ENCODE data around the gene PNRC1.
"Not testable (repeated sequence)": the region's sequence is repeated elsewhere in the genome, so short reads cannot be mapped to it uniquely, and the experiment has no call there.

PNRC1 gene

GRCh38 chr6:89080281-89081128 lies at the start of gene PNRC1:
PNRC1 (plus strand) TSS chr6:89080751; CDS start chr6:89080895, 144 bp downstream.
- peak within 1 kb of the TSS; percentile 95 to 98 for H3K4me3 ChIP-seq (ENCODE audit: low read length in 2 of 2)
- peaks cover 0 to 10% of the 10 kb centered on the region in 2 donors for H3K4me1 ChIP-seq (ENCODE audit: control insufficient read depth in 2 of 2, insufficient read depth in 2 of 2, low read length in 2 of 2)
- no peaks in the 10 kb centered on the region for H3K27me3 ChIP-seq (ENCODE audit: control insufficient read depth in 2 of 2, insufficient read depth in 2 of 2, low read length in 2 of 2)

GRCh38 chr6:89032599-89032998 lies 48.0 kb upstream of the PNRC1 start:
- Histone ChIP-seq H3K27ac (ENCODE audit: low read depth in 2 of 2, low read length in 2 of 2) (no peak overlapping the region), H3K27me3 (ENCODE audit: control insufficient read depth in 2 of 2, insufficient read depth in 2 of 2, low read length in 2 of 2) (no peaks in the 10 kb centered on the region), H3K9ac (ENCODE audit: low read depth in 1 of 2, low read length in 2 of 2) (no peak overlapping the region), H3K4me3 (ENCODE audit: low read length in 2 of 2) (no peak overlapping the region), H3K36me3 (ENCODE audit: control insufficient read depth in 2 of 2, insufficient read depth in 2 of 2, low read length in 2 of 2) (no peaks in the 10 kb centered on the region), H3K9me3 (ENCODE audit: control insufficient read depth in 2 of 2, low read length in 2 of 2) (no peaks in the 10 kb centered on the region), H3K4me1 (ENCODE audit: control insufficient read depth in 2 of 2, insufficient read depth in 2 of 2, low read length in 2 of 2) (peaks cover 9 to 18% of the 10 kb centered on the region in 2 donors)

More at GRCh38 chr6:89080281-89081128, at the start of gene PNRC1:
- Histone ChIP-seq H3K36me3 (ENCODE audit: control insufficient read depth in 2 of 2, insufficient read depth in 2 of 2, low read length in 2 of 2) (peaks cover 16% of the 10 kb centered on the region in 2 donors), H3K27ac (ENCODE audit: low read depth in 2 of 2, low read length in 2 of 2) (peak within 1 kb of the TSS; percentile 100), H3K9ac (ENCODE audit: low read depth in 1 of 2, low read length in 2 of 2) (peak within 1 kb of the TSS; percentile 99 to 100), H3K9me3 (ENCODE audit: control insufficient read depth in 2 of 2, low read length in 2 of 2) (no peaks in the 10 kb centered on the region)

- H3K27me3 ChIP-seq (ENCODE audit: control insufficient read depth in 2 of 2, insufficient read depth in 2 of 2, low read length in 2 of 2): no peaks in the 10 kb centered on the region
- H3K9me3 ChIP-seq (ENCODE audit: control insufficient read depth in 2 of 2, low read length in 2 of 2): no peaks in the 10 kb centered on the region
- no peak overlapping the region for H3K27ac ChIP-seq (ENCODE audit: low read depth in 2 of 2, low read length in 2 of 2)
- H3K4me1 ChIP-seq (ENCODE audit: control insufficient read depth in 2 of 2, insufficient read depth in 2 of 2, low read length in 2 of 2): peaks cover 9 to 18% of the 10 kb centered on the region in 2 donors
- no peak overlapping the region for H3K9ac ChIP-seq (ENCODE audit: low read depth in 1 of 2, low read length in 2 of 2)
- H3K4me3 ChIP-seq (ENCODE audit: low read length in 2 of 2): no peak overlapping the region
- no peaks in the 10 kb centered on the region for H3K36me3 ChIP-seq (ENCODE audit: control insufficient read depth in 2 of 2, insufficient read depth in 2 of 2, low read length in 2 of 2)
Observed at GRCh38 chr6:89033461-89033860, 47.1 kb upstream of the PNRC1 start.

DNA sequence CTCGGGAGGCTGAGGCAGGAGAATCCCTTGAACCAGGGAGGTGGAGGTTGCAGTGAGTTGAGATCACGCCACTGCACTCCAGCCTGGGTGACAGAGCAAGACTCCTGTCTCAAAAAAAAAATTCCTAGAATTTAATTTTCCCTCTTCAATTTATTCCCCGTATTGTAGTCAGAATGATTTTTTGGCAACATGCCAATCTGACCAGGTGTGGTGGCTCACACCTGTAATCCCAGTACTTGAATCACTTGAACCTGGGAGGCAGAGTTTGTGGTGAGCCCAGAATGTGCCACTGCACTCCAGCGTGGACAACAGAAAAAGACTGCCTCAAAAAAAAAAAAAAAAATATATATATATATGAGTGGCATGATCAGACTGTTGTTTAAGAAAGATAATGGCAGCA lies 46.4 kb upstream of the PNRC1 start:
- Histone ChIP-seq H3K27ac (ENCODE audit: low read depth in 2 of 2, low read length in 2 of 2) (peak overlapping the region in 1 of 2 donors; percentile 83), H3K4me1 (ENCODE audit: control insufficient read depth in 2 of 2, insufficient read depth in 2 of 2, low read length in 2 of 2) (peaks cover 9 to 18% of the 10 kb centered on the region in 2 donors)
- not testable (repeated sequence) for H3K9ac ChIP-seq (ENCODE audit: low read depth in 1 of 2, low read length in 2 of 2); H3K4me3 ChIP-seq (ENCODE audit: low read length in 2 of 2); H3K9me3 ChIP-seq (ENCODE audit: control insufficient read depth in 2 of 2, low read length in 2 of 2); H3K36me3 ChIP-seq (ENCODE audit: control insufficient read depth in 2 of 2, insufficient read depth in 2 of 2, low read length in 2 of 2); H3K27me3 ChIP-seq (ENCODE audit: control insufficient read depth in 2 of 2, insufficient read depth in 2 of 2, low read length in 2 of 2)

DNA sequence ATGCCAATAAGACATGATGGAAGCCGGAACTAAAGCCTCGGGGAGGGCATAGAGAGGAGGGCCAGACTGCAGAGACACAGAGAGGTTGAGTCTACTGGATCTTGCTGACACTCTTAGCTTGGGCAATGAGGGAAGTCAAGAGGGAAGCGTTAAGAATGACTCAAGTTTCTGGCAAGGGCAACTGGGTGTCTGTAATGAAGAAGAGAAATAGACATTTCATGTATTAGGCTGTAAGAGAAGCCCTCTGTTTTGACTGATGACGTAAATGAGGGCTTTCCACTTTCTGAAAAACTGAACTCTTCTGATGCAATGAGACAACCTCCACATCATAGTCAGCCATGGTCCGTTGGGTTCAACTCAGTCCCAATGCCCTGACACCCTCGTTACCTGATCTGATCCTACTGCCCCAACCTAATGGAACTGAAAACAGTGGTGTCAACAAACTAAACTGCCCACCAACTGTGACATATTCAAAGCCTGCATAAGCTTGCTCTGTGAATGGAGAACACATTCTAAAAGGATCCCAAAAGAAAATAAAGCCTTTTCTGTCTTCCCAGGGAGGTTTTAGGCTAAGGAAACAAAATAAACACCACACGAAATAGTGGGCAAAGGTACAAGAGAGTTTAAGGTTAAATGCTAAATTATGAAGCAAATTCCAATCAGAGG lies 45.8 kb upstream of the PNRC1 start:
- peak overlapping the region in 1 of 2 donors; percentile 60 for H3K4me3 ChIP-seq (ENCODE audit: low read length in 2 of 2)
- peaks cover 9 to 18% of the 10 kb centered on the region in 2 donors for H3K4me1 ChIP-seq (ENCODE audit: control insufficient read depth in 2 of 2, insufficient read depth in 2 of 2, low read length in 2 of 2)
- peak overlapping the region in 1 of 2 donors; percentile 61 for H3K9ac ChIP-seq (ENCODE audit: low read depth in 1 of 2, low read length in 2 of 2)
- H3K27ac ChIP-seq (ENCODE audit: low read depth in 2 of 2, low read length in 2 of 2): peak overlapping the region; percentile 83 to 87
- H3K27me3 ChIP-seq (ENCODE audit: control insufficient read depth in 2 of 2, insufficient read depth in 2 of 2, low read length in 2 of 2): no peaks in the 10 kb centered on the region
- no peaks in the 10 kb centered on the region for H3K9me3 ChIP-seq (ENCODE audit: control insufficient read depth in 2 of 2, low read length in 2 of 2)
- no peaks in the 10 kb centered on the region for H3K36me3 ChIP-seq (ENCODE audit: control insufficient read depth in 2 of 2, insufficient read depth in 2 of 2, low read length in 2 of 2)

DNA sequence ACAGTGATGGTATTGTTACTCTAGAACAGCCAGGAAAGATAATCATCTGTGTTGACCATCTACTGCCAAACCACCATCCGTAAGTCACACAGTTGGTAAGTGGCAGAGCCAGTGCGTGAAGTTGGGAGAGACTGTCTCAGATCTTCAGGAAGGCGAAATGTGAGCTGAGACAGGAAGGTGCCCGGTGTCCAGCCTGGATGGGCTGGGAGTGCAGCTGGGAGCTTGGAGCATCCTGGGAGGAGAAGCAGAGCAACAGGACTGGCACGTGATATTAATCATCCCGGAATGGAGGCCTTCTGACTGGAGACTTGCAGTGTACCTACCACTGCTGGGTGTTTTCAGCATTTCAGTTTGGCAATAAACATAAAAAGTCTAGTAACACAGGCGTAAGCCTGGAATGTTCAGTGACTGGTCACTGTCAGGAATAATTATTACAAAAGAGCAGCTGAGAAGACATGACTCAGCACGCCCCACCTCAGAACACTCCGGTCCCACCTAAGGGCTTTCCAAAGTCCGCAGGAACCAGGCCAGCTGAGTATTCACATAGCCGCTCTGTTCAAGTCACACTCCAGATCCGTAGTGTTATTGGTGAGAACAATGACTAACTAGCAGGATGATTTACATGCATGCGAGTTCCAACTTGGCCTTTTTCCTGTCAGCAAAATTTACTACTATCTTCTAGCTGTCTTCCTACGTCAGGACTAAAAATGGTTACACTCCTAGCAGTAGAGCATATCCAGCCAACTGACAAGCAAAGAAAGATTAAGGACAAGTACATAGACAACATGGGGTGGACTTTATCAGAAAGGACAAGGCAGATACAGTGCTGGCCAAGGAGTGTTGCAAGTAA lies 45.1 kb upstream of the PNRC1 start:
- Histone ChIP-seq H3K27me3 (ENCODE audit: control insufficient read depth in 2 of 2, insufficient read depth in 2 of 2, low read length in 2 of 2) (no peaks in the 10 kb centered on the region), H3K9me3 (ENCODE audit: control insufficient read depth in 2 of 2, low read length in 2 of 2) (no peaks in the 10 kb centered on the region), H3K4me3 (ENCODE audit: low read length in 2 of 2) (peak overlapping the region; percentile 22 to 60), H3K4me1 (ENCODE audit: control insufficient read depth in 2 of 2, insufficient read depth in 2 of 2, low read length in 2 of 2) (peaks cover 9 to 18% of the 10 kb centered on the region in 2 donors), H3K9ac (ENCODE audit: low read depth in 1 of 2, low read length in 2 of 2) (peak overlapping the region in 1 of 2 donors; percentile 61), H3K27ac (ENCODE audit: low read depth in 2 of 2, low read length in 2 of 2) (peak overlapping the region; percentile 83 to 87), H3K36me3 (ENCODE audit: control insufficient read depth in 2 of 2, insufficient read depth in 2 of 2, low read length in 2 of 2) (no peaks in the 10 kb centered on the region)

DNA sequence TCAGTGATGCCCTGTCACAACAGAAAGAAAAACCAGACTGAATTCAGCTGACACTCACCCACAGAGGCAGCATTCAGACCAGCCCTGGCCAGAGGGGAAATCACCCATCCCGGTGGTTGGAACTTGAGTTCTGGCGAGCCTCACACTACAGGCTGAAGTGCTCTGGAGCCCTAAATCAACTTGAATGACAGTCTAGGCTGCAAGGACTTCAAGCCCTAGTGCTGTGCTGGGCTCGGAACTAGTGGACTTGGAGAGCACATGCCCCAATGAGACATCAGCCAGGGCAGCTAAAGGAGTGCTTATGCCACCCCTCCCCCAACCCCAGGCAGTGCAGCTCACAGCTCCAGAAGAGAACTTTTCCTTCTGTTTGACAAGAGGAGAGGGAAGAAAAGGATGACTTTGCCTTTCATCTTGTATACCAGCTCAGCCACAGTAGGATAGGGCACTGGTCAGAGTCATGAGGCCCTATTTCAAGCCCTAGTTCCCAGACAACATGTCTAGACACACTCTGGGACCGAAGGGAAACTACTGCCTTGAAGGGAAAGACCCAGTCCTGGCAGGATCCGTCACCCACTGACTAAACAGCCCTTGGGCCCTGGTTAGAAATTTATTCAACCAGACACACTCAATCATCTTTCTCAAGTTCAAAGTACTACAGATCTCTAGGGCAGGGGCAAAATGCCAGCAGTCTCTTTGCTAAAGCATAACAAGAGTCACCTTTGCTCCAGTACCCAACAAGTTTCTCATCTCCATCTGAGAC lies 43.2 kb upstream of the PNRC1 start:
- no peaks in the 10 kb centered on the region for H3K36me3 ChIP-seq (ENCODE audit: control insufficient read depth in 2 of 2, insufficient read depth in 2 of 2, low read length in 2 of 2)
- no peak overlapping the region for H3K27ac ChIP-seq (ENCODE audit: low read depth in 2 of 2, low read length in 2 of 2)
- no peak overlapping the region for H3K9ac ChIP-seq (ENCODE audit: low read depth in 1 of 2, low read length in 2 of 2)
- no peaks in the 10 kb centered on the region for H3K9me3 ChIP-seq (ENCODE audit: control insufficient read depth in 2 of 2, low read length in 2 of 2)
- H3K4me3 ChIP-seq (ENCODE audit: low read length in 2 of 2): no peak overlapping the region
- H3K4me1 ChIP-seq (ENCODE audit: control insufficient read depth in 2 of 2, insufficient read depth in 2 of 2, low read length in 2 of 2): peaks cover 9 to 18% of the 10 kb centered on the region in 2 donors
- no peaks in the 10 kb centered on the region for H3K27me3 ChIP-seq (ENCODE audit: control insufficient read depth in 2 of 2, insufficient read depth in 2 of 2, low read length in 2 of 2)

- not testable (repeated sequence) for H3K4me3 ChIP-seq (ENCODE audit: low read length in 2 of 2); H3K27ac ChIP-seq (ENCODE audit: low read depth in 2 of 2, low read length in 2 of 2); H3K9me3 ChIP-seq (ENCODE audit: control insufficient read depth in 2 of 2, low read length in 2 of 2)
Observed at GRCh38 chr6:89037901-89038293, 42.7 kb upstream of the PNRC1 start.

GRCh38 chr6:89042664-89043063 lies 37.9 kb upstream of the PNRC1 start:
- no peaks in the 10 kb centered on the region for H3K4me1 ChIP-seq (ENCODE audit: control insufficient read depth in 2 of 2, insufficient read depth in 2 of 2, low read length in 2 of 2)
- no peaks in the 10 kb centered on the region for H3K36me3 ChIP-seq (ENCODE audit: control insufficient read depth in 2 of 2, insufficient read depth in 2 of 2, low read length in 2 of 2)
- no peak overlapping the region for H3K27ac ChIP-seq (ENCODE audit: low read depth in 2 of 2, low read length in 2 of 2)
- no peaks in the 10 kb centered on the region for H3K27me3 ChIP-seq (ENCODE audit: control insufficient read depth in 2 of 2, insufficient read depth in 2 of 2, low read length in 2 of 2)
- H3K4me3 ChIP-seq (ENCODE audit: low read length in 2 of 2): no peak overlapping the region
- H3K9me3 ChIP-seq (ENCODE audit: control insufficient read depth in 2 of 2, low read length in 2 of 2): no peaks in the 10 kb centered on the region
- no peak overlapping the region for H3K9ac ChIP-seq (ENCODE audit: low read depth in 1 of 2, low read length in 2 of 2)

More at GRCh38 chr6:89037901-89038293, 42.7 kb upstream of the PNRC1 start:
- H3K4me1 ChIP-seq (ENCODE audit: control insufficient read depth in 2 of 2, insufficient read depth in 2 of 2, low read length in 2 of 2): peaks cover 9 to 18% of the 10 kb centered on the region in 2 donors
- not testable (repeated sequence) for H3K27me3 ChIP-seq (ENCODE audit: control insufficient read depth in 2 of 2, insufficient read depth in 2 of 2, low read length in 2 of 2); H3K9ac ChIP-seq (ENCODE audit: low read depth in 1 of 2, low read length in 2 of 2); H3K36me3 ChIP-seq (ENCODE audit: control insufficient read depth in 2 of 2, insufficient read depth in 2 of 2, low read length in 2 of 2)

Data from mucosa of rectum (tissue), 2 donors.